Stomach smooth muscle (tissue), 2 donors: Measurements from ENCODE around the gene BCL2L1.

Experiments
- H3K27ac ChIP-seq: one replicate; pipeline ENCODE4 v1.7.0; 2013; ENCODE audit warnings: mild to moderate bottlenecking, low read length, inconsistent platforms
- H3K27me3 ChIP-seq, 2 donors: one replicate each; pipeline ENCODE4 v1.7.0; 2013; ENCODE audit warnings: low read length in 2 of 2; ENCODE audit not compliant: insufficient read depth in 2 of 2, control insufficient read depth in 1 of 2
- H3K36me3 ChIP-seq, 2 donors: one replicate each; pipeline ENCODE4 v1.7.0; 2013; ENCODE audit warnings: low read length in 2 of 2; ENCODE audit not compliant: control insufficient read depth in 2 of 2, insufficient read depth in 2 of 2
- H3K4me1 ChIP-seq: one replicate; pipeline ENCODE4 v1.7.0; 2013; ENCODE audit warnings: low read length; ENCODE audit not compliant: control insufficient read depth, insufficient read depth
- H3K4me3 ChIP-seq, 2 donors: one replicate each; pipeline ENCODE4 v1.7.0; 2013; ENCODE audit warnings: low read length in 2 of 2
- H3K9ac ChIP-seq, 2 donors: one replicate each; pipeline ENCODE4 v1.7.0; 2013; ENCODE audit warnings: low read length in 2 of 2, mild to moderate bottlenecking in 1 of 2
- H3K9me3 ChIP-seq, 2 donors: one replicate each; pipeline ENCODE4 v1.7.0; 2013; ENCODE audit warnings: low read length in 2 of 2; ENCODE audit not compliant: control insufficient read depth in 2 of 2
- donor health status: healthy.
- donor health status: Pancreatic carcinoma.

The BCL2L1 gene

DNA sequence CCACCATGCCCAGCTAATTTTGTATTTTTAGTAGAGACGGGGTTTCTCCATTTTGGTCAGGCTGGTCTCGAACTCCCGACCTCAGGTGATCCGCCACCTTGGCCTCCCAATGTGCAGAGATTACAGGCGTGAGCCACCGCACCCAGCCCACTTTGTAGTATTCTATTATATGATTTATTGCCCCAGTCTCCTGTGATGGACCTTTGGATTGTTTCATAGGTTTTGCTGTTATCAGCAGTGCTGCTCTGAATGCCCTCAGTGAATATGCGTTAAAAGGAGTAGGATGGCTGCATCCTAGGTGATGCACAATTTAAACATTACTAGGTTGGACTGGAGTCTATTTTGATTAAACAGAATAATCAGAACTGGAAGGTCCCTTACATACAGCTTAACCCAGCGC, 107.3 kb downstream of the BCL2L1 start:
- no peaks in the 10 kb centered on the region for H3K36me3 ChIP-seq
- no peaks in the 10 kb centered on the region for H3K27me3 ChIP-seq
- H3K27ac ChIP-seq: no peak overlapping the region
- no peaks in the 10 kb centered on the region for H3K9me3 ChIP-seq
- H3K9ac ChIP-seq: no peak overlapping the region
- H3K4me3 ChIP-seq: no peak overlapping the region
- peaks cover 4% of the 10 kb centered on the region for H3K4me1 ChIP-seq
